HG03460 (cell line): ENCODE results near the gene SLC25A25.

Experiments
- ATAC-seq: cut with Tn5 transposase; IDR thresholded peaks from one replicate; pipeline ENCODE4 v1.9.1; 2021; ENCODE audit not compliant: unreplicated experiment

SLC25A25 gene

GRCh38 chr9:128096616-128097536, 28.8 kb downstream of the SLC25A25 start:
- no peak for ATAC-seq

GRCh38 chr9:128097543-128098296, 29.7 kb downstream of the SLC25A25 start:
- no peak for ATAC-seq

GRCh38 chr9:128098297-128099230, 30.5 kb downstream of the SLC25A25 start:
- ATAC-seq = no peak

GRCh38 chr9:128099231-128099931, 31.3 kb downstream of the SLC25A25 start:
- no peak for ATAC-seq

GRCh38 chr9:128099932-128100491, 32.0 kb downstream of the SLC25A25 start:
- ATAC-seq = no peak

- no peak for ATAC-seq
Observed at GRCh38 chr9:128100581-128100980, 32.5 kb downstream of the SLC25A25 start.

- ATAC-seq = no peak
Observed at GRCh38 chr9:128101231-128101661, 33.2 kb downstream of the SLC25A25 start.

GRCh38 chr9:128101690-128102089, 33.7 kb downstream of the SLC25A25 start:
- no peak for ATAC-seq

- ATAC-seq = no peak
Observed at GRCh38 chr9:128102196-128102595, 34.2 kb downstream of the SLC25A25 start.

- ATAC-seq = no peak
Observed at GRCh38 chr9:128102861-128103588, 35.0 kb downstream of the SLC25A25 start.

GRCh38 chr9:128103589-128103962, 35.5 kb downstream of the SLC25A25 start:
- no peak for ATAC-seq

- no peak for ATAC-seq
Observed at GRCh38 chr9:128104171-128104618, 36.2 kb downstream of the SLC25A25 start.

- ATAC-seq = no peak
Observed at GRCh38 chr9:128105538-128106175, 37.6 kb downstream of the SLC25A25 start.

GRCh38 chr9:128106181-128106939, 38.3 kb downstream of the SLC25A25 start:
- ATAC-seq = no peak

- ATAC-seq = no peak
Observed at GRCh38 chr9:128106940-128107467, 39.0 kb downstream of the SLC25A25 start.

GRCh38 chr9:128107468-128108268, 39.6 kb downstream of the SLC25A25 start:
- no peak for ATAC-seq
